Karpas-422 (cell line): Measurements from ENCODE around the gene JPH3. TPM values are rescaled to one million over a fixed set of nuclear protein-coding genes. Genes with fewer than 3 reads are reported as not detected.

Experiments
- DNase-seq: peaks from one replicate; pipeline ENCODE4 v3.0.0-alpha.2; 2015
- H2AFZ ChIP-seq: fragments of 200-600 bp; sonication (generic); 2 replicates; pipeline ENCODE4 v1.6.1; 2014; ENCODE audit warnings: antibody characterized with exemption, low read length, mixed read lengths
- H3K27ac ChIP-seq: fragments of 200-600 bp; sonication (generic); 2 replicates; pipeline ENCODE4 v1.5.1; 2014; ENCODE audit warnings: mild to moderate bottlenecking, low read length, moderate library complexity
- H3K27me3 ChIP-seq: fragments of 200-600 bp; sonication (generic); 2 replicates; pipeline ENCODE4 v1.6.1; 2014; ENCODE audit warnings: low read length, mixed read lengths
- H3K36me3 ChIP-seq: fragments of 200-600 bp; sonication (generic); 2 replicates; pipeline ENCODE4 v1.6.1; 2014; ENCODE audit warnings: low read length, mixed read lengths; ENCODE audit not compliant: insufficient read depth
- H3K4me1 ChIP-seq: fragments of 200-600 bp; sonication (generic); 2 replicates; pipeline ENCODE4 v1.6.1; 2014; ENCODE audit warnings: mild to moderate bottlenecking, low read length, mixed read lengths
- H3K4me2 ChIP-seq: fragments of 200-600 bp; sonication (generic); 2 replicates; pipeline ENCODE4 v1.6.1; 2014; ENCODE audit warnings: low read length, low read depth, mild to moderate bottlenecking; ENCODE audit not compliant: poor library complexity, severe bottlenecking
- H3K4me3 ChIP-seq: fragments of 200-600 bp; sonication (generic); 2 replicates; pipeline ENCODE4 v1.5.1; 2014; ENCODE audit warnings: mild to moderate bottlenecking, antibody characterized with exemption, low read length, mixed read lengths
- H3K79me2 ChIP-seq: fragments of 200-600 bp; sonication (generic); 2 replicates; pipeline ENCODE4 v1.6.1; 2014; ENCODE audit warnings: mild to moderate bottlenecking, low read length, mixed read lengths
- H3K9ac ChIP-seq: fragments of 200-600 bp; sonication (generic); 2 replicates; pipeline ENCODE4 v1.6.0; 2014; ENCODE audit warnings: low read length
- H3K9me2 ChIP-seq: fragments of 200-600 bp; sonication (generic), shearing (Covaris generic); replicated peaks from 2 replicates; pipeline ENCODE4 v1.6.0; 2014; ENCODE audit warnings: mild to moderate bottlenecking, low read length, moderate library complexity; ENCODE audit not compliant: insufficient read depth
- H3K9me3 ChIP-seq: fragments of 300-700, 200-600 bp; sonication (generic); 2 replicates; pipeline ENCODE4 v1.6.1; 2014; ENCODE audit warnings: low read length, mixed read lengths
- H4K20me1 ChIP-seq: fragments of 200-600 bp; sonication (generic); 2 replicates; pipeline ENCODE4 v1.6.1; 2014; ENCODE audit warnings: mild to moderate bottlenecking, antibody characterized with exemption, low read length, low read depth; ENCODE audit not compliant: insufficient read depth
- total RNA-seq: library from RNA; depleted of rRNA; stranded (reverse); fragments of >200 nt; shearing (Covaris generic); gene quantifications from 2 replicates; pipeline ENCODE4 v1.2.3, GENCODE V29; 2014; ENCODE audit warnings: low replicate concordance

Gene JPH3
- total RNA-seq, 1 experiment from 2014 or later: not detected

DNA sequence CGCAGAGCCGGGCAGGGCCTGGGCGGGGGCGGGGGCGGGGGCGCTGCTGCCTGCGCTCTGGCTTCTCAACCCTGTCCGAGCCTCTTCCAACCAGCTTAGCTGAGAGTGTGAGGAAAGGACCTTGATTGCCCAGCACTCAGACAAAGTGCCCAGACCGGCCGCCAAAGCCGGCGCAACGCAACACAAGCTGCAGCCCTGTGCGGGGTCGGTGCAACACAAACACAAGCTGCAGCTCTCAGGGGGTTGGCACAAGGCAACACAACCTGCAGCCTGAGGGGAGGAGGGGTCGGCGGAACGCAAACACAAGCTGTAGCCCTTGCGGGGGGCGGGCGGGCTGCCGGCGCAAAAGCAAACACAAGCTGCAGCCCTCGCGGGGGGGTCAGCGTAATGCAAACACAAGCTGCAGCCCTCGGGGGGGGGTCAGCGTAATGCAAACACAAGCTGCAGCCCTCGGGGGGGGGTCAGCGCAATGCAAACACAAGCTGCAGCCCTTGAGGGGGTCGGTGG is 103.5 kb downstream of the JPH3 start:
- no peaks in the 10 kb centered on the region for H3K9me2 ChIP-seq
- H3K36me3 ChIP-seq: no peaks in the 10 kb centered on the region
- no peak for DNase-seq

DNA sequence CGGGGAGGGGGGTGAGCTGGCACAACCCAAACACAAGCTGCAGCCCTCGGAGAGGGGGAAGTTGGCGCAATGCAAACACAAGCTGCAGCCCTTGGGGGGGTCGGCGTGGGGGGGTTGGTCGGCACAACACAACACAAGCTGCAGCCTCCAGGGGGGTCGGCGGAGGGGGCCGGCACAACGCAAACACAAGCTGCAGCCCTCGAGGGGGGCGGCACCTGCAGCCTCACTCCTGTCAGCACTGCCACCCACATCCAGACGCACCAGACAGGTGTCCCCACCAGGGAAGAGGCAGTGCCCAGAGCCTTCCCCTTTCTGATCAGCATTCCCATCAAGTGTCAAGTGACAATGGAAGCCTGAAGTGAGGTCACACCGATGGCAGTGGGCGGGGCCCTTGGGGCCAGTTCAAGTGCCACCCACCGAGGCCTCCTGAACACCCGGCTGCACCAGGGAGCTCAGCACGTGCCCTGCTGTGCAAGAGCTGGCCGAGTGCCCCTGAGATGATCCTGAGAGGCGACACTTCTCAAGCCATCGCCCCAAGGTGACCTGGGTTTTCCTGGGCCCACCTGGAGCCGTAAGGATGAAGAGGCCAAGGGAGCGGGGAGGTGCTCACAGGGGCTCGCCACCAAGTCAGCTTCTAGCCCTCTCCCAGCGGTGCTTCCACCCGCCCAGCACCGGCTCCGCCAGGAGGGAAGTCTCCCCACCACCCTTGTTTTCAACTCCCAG is 104.1 kb downstream of the JPH3 start:
- no peak overlapping the region for H3K9ac ChIP-seq

More for the DNA sequence above, 103.5 kb downstream of the JPH3 start:
- Histone ChIP-seq H3K4me1 (peaks cover 32% of the 10 kb centered on the region), H3K79me2 (no peaks in the 10 kb centered on the region), H3K4me3 (no peak overlapping the region), H3K9ac (no peak overlapping the region), H3K9me3 (no peaks in the 10 kb centered on the region), H2AFZ (no peak overlapping the region), H3K4me2 (no peak overlapping the region), H4K20me1 (no peaks in the 10 kb centered on the region), H3K27me3 (no peaks in the 10 kb centered on the region), H3K27ac (no peak overlapping the region)

DNA sequence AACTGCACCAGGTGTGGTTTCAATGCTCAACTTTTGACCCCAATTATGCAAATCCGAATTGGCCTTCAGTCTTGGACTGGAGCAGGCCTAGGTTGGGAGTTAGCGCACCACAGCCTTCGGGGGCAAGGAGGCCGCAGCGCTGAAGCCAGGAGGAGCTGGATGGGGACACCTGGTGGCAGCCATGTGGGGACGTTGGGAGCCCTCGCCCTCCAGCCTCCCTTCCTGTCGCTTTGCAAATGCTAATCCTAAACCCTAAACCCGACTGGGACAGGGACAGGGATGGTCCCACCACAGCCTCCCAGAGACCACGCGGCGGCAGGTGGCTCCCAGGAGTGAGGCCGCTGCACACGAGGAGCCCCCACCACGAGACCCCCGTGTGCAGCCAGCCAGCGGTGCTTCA is 104.8 kb downstream of the JPH3 start:
- H4K20me1 ChIP-seq: no peaks in the 10 kb centered on the region
- no peak overlapping the region for H3K4me2 ChIP-seq
- no peak overlapping the region for H3K27ac ChIP-seq
- H3K9ac ChIP-seq: no peak overlapping the region
- no peaks in the 10 kb centered on the region for H3K9me2 ChIP-seq
- peaks cover 19% of the 10 kb centered on the region for H3K4me1 ChIP-seq
- no peaks in the 10 kb centered on the region for H3K27me3 ChIP-seq
- no peaks in the 10 kb centered on the region for H3K9me3 ChIP-seq
- no peak overlapping the region for H2AFZ ChIP-seq
- no peak for DNase-seq
- no peaks in the 10 kb centered on the region for H3K36me3 ChIP-seq
- no peak overlapping the region for H3K4me3 ChIP-seq
- H3K79me2 ChIP-seq: no peaks in the 10 kb centered on the region

More for the DNA sequence above, 104.1 kb downstream of the JPH3 start:
- no peak for DNase-seq
- Histone ChIP-seq H4K20me1 (no peaks in the 10 kb centered on the region), H3K4me3 (no peak overlapping the region), H2AFZ (no peak overlapping the region), H3K9me3 (no peaks in the 10 kb centered on the region), H3K9me2 (no peaks in the 10 kb centered on the region), H3K4me2 (no peak overlapping the region), H3K79me2 (no peaks in the 10 kb centered on the region), H3K27ac (no peak overlapping the region), H3K27me3 (no peaks in the 10 kb centered on the region), H3K36me3 (no peaks in the 10 kb centered on the region), H3K4me1 (peaks cover 26% of the 10 kb centered on the region)

DNA sequence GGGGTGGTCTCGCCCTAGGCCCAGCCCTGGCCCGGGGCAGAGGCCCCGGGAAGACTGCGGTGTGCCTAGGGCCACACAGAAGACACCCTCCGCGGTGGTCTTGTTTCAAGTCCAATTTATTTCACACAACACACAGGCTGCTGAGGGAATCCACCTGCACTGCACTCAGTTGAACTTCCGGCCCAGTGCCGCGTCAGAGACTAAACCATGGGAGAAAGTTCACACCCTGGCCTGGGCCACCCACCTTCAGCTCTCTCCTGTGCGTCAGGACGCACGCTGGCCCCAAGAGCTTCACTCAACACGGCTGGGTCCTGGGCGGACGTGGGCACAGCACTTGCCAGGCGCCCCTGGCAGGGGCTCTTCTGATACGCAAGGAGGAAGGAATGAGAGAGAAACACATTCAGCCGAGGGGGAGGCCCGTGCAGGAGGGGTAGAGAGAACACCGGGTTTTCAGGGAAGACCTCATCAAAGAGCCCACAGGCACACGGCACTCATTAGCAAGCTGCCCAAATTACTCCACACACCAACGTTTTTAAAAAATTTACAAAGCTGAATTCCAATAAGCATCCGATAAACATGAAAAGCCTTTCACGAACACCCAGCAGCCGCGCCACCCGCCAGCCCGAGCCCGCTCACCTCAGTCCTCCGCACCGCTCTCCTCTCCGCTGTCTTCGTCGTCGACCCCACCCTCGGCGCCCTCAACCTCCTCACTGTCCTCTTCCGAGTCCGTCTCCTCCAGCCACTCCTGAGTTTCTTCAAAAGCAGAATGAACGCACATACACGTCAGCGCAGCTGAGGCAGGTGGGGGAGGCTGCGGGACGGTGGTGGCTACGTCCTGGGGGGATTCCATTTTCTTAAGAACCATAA is 105.6 kb downstream of the JPH3 start:
- Histone ChIP-seq H3K9ac (no peak overlapping the region), H4K20me1 (no peaks in the 10 kb centered on the region), H3K79me2 (no peaks in the 10 kb centered on the region), H3K27ac (no peak overlapping the region), H3K27me3 (no peaks in the 10 kb centered on the region), H3K4me2 (no peak overlapping the region), H3K4me1 (peaks cover 11% of the 10 kb centered on the region), H2AFZ (no peak overlapping the region), H3K4me3 (no peak overlapping the region), H3K9me2 (no peaks in the 10 kb centered on the region), H3K36me3 (no peaks in the 10 kb centered on the region), H3K9me3 (no peaks in the 10 kb centered on the region)
- DNase-seq: no peak

DNA sequence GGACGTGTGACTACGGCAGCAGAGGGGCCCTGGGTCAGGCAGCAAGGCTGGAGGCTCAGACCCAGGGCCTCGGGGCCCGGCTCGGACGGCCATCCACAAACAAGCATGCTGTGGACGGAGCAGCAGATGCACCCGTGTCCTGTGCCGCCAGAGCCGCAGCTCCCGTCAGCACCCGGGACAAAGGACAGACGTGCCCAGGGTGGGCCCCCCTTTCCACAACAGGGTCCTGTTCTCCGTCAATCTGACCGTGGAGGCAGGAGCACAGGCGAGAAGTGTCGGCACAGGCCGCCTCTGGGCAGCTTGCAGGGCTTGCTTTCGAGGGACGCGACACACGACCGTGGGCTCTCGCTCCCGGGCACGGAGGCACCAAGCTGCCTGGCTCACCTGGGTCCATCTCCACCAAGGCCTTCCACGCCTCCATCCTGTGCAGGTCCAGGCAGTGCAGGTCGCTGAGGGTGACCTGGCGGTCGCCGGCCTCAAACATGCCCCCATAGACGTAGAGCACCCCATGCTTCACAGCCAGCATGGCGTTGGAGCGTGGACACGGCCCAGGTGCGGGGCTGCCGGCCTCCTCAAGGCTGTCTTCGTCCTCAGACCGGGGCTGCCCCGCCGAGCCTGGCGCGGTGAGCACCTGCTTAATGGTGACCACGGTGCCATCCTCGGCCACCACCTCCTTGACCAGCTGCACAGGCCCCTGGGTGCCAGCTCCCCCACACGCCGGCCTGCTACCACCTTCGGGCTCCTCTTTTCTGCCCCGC is 106.8 kb downstream of the JPH3 start:
- no peak overlapping the region for H3K4me3 ChIP-seq
- DNase-seq: no peak
- H2AFZ ChIP-seq: no peak overlapping the region
- no peaks in the 10 kb centered on the region for H3K9me2 ChIP-seq
- no peaks in the 10 kb centered on the region for H3K9me3 ChIP-seq
- no peak overlapping the region for H3K9ac ChIP-seq
- H3K4me2 ChIP-seq: no peak overlapping the region
- H3K27ac ChIP-seq: no peak overlapping the region
- H3K27me3 ChIP-seq: no peaks in the 10 kb centered on the region
- no peaks in the 10 kb centered on the region for H3K79me2 ChIP-seq
- no peaks in the 10 kb centered on the region; the same call in 1 of the 2 replicates for H3K4me1 ChIP-seq
- H4K20me1 ChIP-seq: no peaks in the 10 kb centered on the region
- no peaks in the 10 kb centered on the region for H3K36me3 ChIP-seq

DNA sequence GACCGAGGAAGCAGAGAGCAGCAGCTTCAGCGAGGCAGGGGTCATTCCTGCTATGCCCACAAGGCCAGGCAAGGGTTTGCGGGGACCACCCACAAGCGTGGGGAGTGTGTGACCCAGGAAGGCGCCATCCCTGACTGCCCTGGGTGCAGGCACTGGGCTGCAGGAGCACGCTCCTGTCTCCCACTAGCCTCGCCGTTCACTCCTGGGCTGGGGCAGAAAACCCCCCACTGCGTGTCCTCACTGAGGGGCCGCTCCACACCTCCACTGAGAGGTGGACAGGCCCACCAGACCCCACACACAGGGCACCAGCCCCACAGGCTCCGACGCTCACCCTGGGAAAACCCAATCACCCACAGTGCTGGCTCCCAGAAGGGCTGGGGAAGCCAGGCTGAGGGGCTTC is 107.4 kb downstream of the JPH3 start:
- Histone ChIP-seq H3K4me3 (no peak overlapping the region), H3K36me3 (no peaks in the 10 kb centered on the region), H4K20me1 (no peaks in the 10 kb centered on the region), H3K9me2 (no peaks in the 10 kb centered on the region), H2AFZ (no peak overlapping the region), H3K79me2 (no peaks in the 10 kb centered on the region), H3K9ac (no peak overlapping the region), H3K4me2 (no peak overlapping the region), H3K27ac (no peak overlapping the region), H3K27me3 (no peaks in the 10 kb centered on the region), H3K4me1 (no peaks in the 10 kb centered on the region), H3K9me3 (no peaks in the 10 kb centered on the region)
- no peak for DNase-seq

DNA sequence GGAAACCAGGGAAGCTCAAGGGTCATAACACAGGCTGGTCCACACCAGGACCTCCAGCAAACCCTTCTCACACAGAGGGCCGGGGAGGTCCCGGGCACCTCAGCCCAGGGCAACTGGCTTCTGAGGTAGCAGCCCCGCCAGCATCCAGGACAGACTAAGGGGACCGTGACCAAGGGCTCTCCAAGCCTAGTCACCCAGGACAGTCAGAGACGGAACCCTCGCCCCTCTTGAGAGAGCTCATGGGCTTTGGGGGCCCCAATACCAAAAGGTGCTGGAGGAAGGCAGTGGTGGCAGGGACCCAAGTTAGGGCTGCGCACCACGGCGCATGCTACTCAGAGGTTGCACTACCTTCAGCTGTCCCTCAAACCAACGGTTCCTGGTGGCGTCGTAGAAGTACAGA is 108.6 kb downstream of the JPH3 start:
- H3K9me2 ChIP-seq: no peaks in the 10 kb centered on the region
- H3K4me3 ChIP-seq: no peak overlapping the region
- H3K27me3 ChIP-seq: no peaks in the 10 kb centered on the region
- no peak overlapping the region for H2AFZ ChIP-seq
- no peaks in the 10 kb centered on the region for H3K36me3 ChIP-seq
- no peak overlapping the region for H3K27ac ChIP-seq
- no peaks in the 10 kb centered on the region for H3K4me1 ChIP-seq
- H3K79me2 ChIP-seq: no peaks in the 10 kb centered on the region
- no peaks in the 10 kb centered on the region for H4K20me1 ChIP-seq
- H3K4me2 ChIP-seq: no peak overlapping the region
- no peaks in the 10 kb centered on the region for H3K9me3 ChIP-seq
- DNase-seq: no peak
- H3K9ac ChIP-seq: no peak overlapping the region
